Endothelial cell of umbilical vein (primary cell): ENCODE measurements around the gene CAPN5. TPM values are rescaled to one million over a fixed set of nuclear protein-coding genes. Genes with fewer than 3 reads are reported as not detected.

Experiments
- BruUV-seq: library from RNA; stranded (reverse); fragments of 400-500 nt; replicated peaks from 2 replicates; lab custom pipeline; 2021; lab: Mats Ljungman, UMichigan
- CTCF ChIA-PET: fragments of 300-600, 350-600 bp; sonication (Branson Sonifier 250); formaldehyde crosslinking; loops from one replicate; lab custom pipeline; 2021; ENCODE audit warnings: antibody characterized with exemption, inconsistent platforms; lab: Charles Lee
- POLR2A ChIA-PET: fragments of 300-600, 350-600 bp; sonication (Branson Sonifier 250); formaldehyde crosslinking; loops from one replicate; lab custom pipeline; 2021; ENCODE audit warnings: antibody characterized with exemption, inconsistent platforms; lab: Charles Lee
- DNase-seq: peaks from one replicate; pipeline ENCODE4 v3.0.0-alpha.2; 2011; ENCODE audit warnings: low read depth, low spot score
- FAIRE-seq: peaks from 2 replicates; lab custom pipeline; 2011; peaks lifted over from hg19 to GRCh38; lab: Jason Lieb, UNC
- H2AFZ ChIP-seq: 2 replicates; pipeline ENCODE4 v1.6.0; 2012; ENCODE audit warnings: low read depth, low read length, control low read depth, inconsistent platforms
- H3K27ac ChIP-seq: 2 replicates; pipeline ENCODE4 v1.5.1; 2011; ENCODE audit warnings: low read depth, mild to moderate bottlenecking, control low read depth, low read length, moderate library complexity; ENCODE audit not compliant: insufficient read depth
- H3K27me3 ChIP-seq, 2 experiments: 2 replicates each; pipeline versions ENCODE4 v1.6.0 to v1.6.1; 2011; ENCODE audit warnings: low read length in 2 of 2, mixed read lengths in 1 of 2; ENCODE audit not compliant: control insufficient read depth in 2 of 2, insufficient read depth in 2 of 2
- H3K36me3 ChIP-seq, 2 experiments: 2 replicates in 1 of 2; 3 replicates in 1 of 2; pipeline ENCODE4 v1.5.1; 2011; ENCODE audit warnings: low read length in 2 of 2, mild to moderate bottlenecking in 1 of 2, moderate library complexity in 1 of 2; ENCODE audit not compliant: control insufficient read depth in 2 of 2, insufficient read depth in 2 of 2; ENCODE audit errors: extremely low read depth in 1 of 2
- H3K4me1 ChIP-seq: 3 replicates; pipeline ENCODE4 v1.5.1; 2011; ENCODE audit warnings: mild to moderate bottlenecking, low read length; ENCODE audit not compliant: control insufficient read depth, insufficient read depth; ENCODE audit errors: extremely low read depth
- H3K4me2 ChIP-seq: 2 replicates; pipeline ENCODE4 v1.6.1; 2011; ENCODE audit warnings: low read length, control low read depth, mixed read lengths; ENCODE audit not compliant: insufficient read depth
- H3K4me3 ChIP-seq, 3 experiments: fragments of 200-600 bp in 1 of 3; sonication (generic), shearing (Covaris generic) in 1 of 3; replicated peaks in 1 of 3; 2 replicates each; pipeline ENCODE4 v1.5.1; 2011 to 2016; ENCODE audit warnings: control low read depth in 3 of 3, low read length in 3 of 3, mild to moderate bottlenecking in 2 of 3, inconsistent platforms in 1 of 3, low read depth in 1 of 3, moderate library complexity in 1 of 3; ENCODE audit not compliant: insufficient read depth in 1 of 3
- H3K79me2 ChIP-seq: 2 replicates; pipeline ENCODE4 v1.6.0; 2012; ENCODE audit warnings: low read length, inconsistent platforms; ENCODE audit not compliant: control insufficient read depth, insufficient read depth
- H3K9ac ChIP-seq: replicated peaks from 2 replicates; pipeline ENCODE3; 2011; ENCODE audit warnings: low read length, control low read depth; ENCODE audit not compliant: insufficient read depth; ENCODE audit errors: extremely low read depth
- H3K9me1 ChIP-seq: replicated peaks from 3 replicates; pipeline ENCODE4 v1.6.0; 2011; ENCODE audit warnings: mild to moderate bottlenecking, low read length; ENCODE audit not compliant: control insufficient read depth, insufficient read depth; ENCODE audit errors: extremely low read depth
- H3K9me3 ChIP-seq: replicated peaks from 2 replicates; pipeline ENCODE4 v1.5.1; 2012; ENCODE audit warnings: low read length, inconsistent platforms; ENCODE audit not compliant: control insufficient read depth, insufficient read depth
- H4K20me1 ChIP-seq: replicated peaks from 2 replicates; pipeline ENCODE3; 2011; ENCODE audit warnings: mild to moderate bottlenecking, low read length; ENCODE audit not compliant: control insufficient read depth, insufficient read depth; ENCODE audit errors: extremely low read depth
- CTCF ChIP-seq, 2 donors: IDR thresholded peaks; 1 replicate in 1 of 2; 2 replicates in 1 of 2; pipeline ENCODE4 v1.5.1; 2011; ENCODE audit warnings: low read length in 2 of 2, mild to moderate bottlenecking in 2 of 2, moderate library complexity in 2 of 2, control low read depth in 1 of 2, inconsistent platforms in 1 of 2, low read depth in 1 of 2; ENCODE audit not compliant: insufficient read depth in 1 of 2; ENCODE audit errors: extremely low read depth in 1 of 2
- FOS ChIP-seq: IDR thresholded peaks from 2 replicates; pipeline ENCODE4 v1.6.1; 2011; ENCODE audit warnings: mild to moderate bottlenecking, low read length, moderate library complexity, borderline replicate concordance; ENCODE audit not compliant: insufficient read depth
- MAX ChIP-seq: IDR thresholded peaks from 2 replicates; pipeline ENCODE4 v1.6.1; 2011; ENCODE audit not compliant: insufficient read depth, insufficient read length
- MYC ChIP-seq: IDR thresholded peaks from one replicate; pipeline ENCODE4 v1.6.1; 2011; ENCODE audit warnings: mild to moderate bottlenecking, low read depth, low read length
- POLR2A ChIP-seq: IDR thresholded peaks from 2 replicates; pipeline ENCODE4 v1.6.1; 2012; ENCODE audit warnings: low read depth, mild to moderate bottlenecking, control low read depth, low read length
- POLR2AphosphoS5 ChIP-seq: IDR thresholded peaks from 2 replicates; pipeline ENCODE4 v1.6.1; 2012; ENCODE audit warnings: low read depth, mild to moderate bottlenecking, control low read depth, low read length, moderate library complexity; ENCODE audit not compliant: insufficient read depth
- dilution Hi-C: fragments of 300-500 bp; cut with MboI; formaldehyde crosslinking; loops from one replicate; pipeline ENCODE4 v1.15.0; 2019; ENCODE audit warnings: low sequenced_read_pairs; ENCODE audit not compliant: extremely low pct_ligation_motif_present
- intact Hi-C: fragments of 100-400 bp; cut with micrococcal nuclease; formaldehyde crosslinking; loops from one replicate; pipeline ENCODE4 v1.10.0; 2022
- polyA plus RNA-seq, 4 experiments: library from polyadenylated mRNA; depleted of rRNA in 3 of 4; stranded (reverse) in 3 of 4; unstranded in 1 of 4; fragments of >200 nt; gene quantifications; 2 replicates each; pipeline versions ENCODE4 v1.2.1 to v1.2.3, GENCODE V29; 2011 to 2012; ENCODE audit warnings: missing spikeins in 1 of 4
- total RNA-seq: library from RNA; stranded (reverse); gene quantifications from 2 replicates; pipeline ENCODE4 v1.2.3, GENCODE V29; 2021

Gene CAPN5
- total and polyA plus RNA-seq, 2 donors (not counting 3 experiments of a cell fraction or from before 2014, with no cell fraction given): 15.0 to 17.0 TPM

GRCh38 chr11:77155556-77156130 is 88.9 kb downstream of the CAPN5 start:
- no peak for TF ChIP-seq FOS
- no peak for TF ChIP-seq POLR2AphosphoS5
- TF ChIP-seq POLR2A: no peak
- TF ChIP-seq MYC: no peak
- no peak for TF ChIP-seq MAX
- no peak for TF ChIP-seq CTCF (IDR thresholded peaks at IDR 0.05; ENCODE audit: extremely low read depth in 1 of 2, insufficient read depth in 1 of 2, low read depth in 1 of 2, low read length in 2 of 2)
- Histone ChIP-seq H3K4me2 (no peak overlapping the region), H3K36me3 (no peaks in the 10 kb centered on the region), H3K79me2 (no peaks in the 10 kb centered on the region), H3K4me1 (no peaks in the 10 kb centered on the region), H3K27ac (no peak overlapping the region), H2AFZ (no peak overlapping the region), H3K9me1 (no peaks in the 10 kb centered on the region), H3K27me3 (peaks cover 0 to 2% of the 10 kb centered on the region in 2 experiments), H3K9ac (no peak overlapping the region), H3K9me3 (no peaks in the 10 kb centered on the region), H4K20me1 (no peaks in the 10 kb centered on the region), H3K4me3 (no peak overlapping the region)
- dilution Hi-C loops: no loop called here
- POLR2A ChIA-PET: no interaction called here
- FAIRE-seq (no peak), DNase-seq (no peak)
- CTCF ChIA-PET: interaction anchor here (0.9 to 1.0 kb wide), 2 partner anchors 29 to 108 kb away, joined by 3 to 6 read pairs; no protein-coding TSS in a partner anchor
- BruUV-seq: no TSS peak
- intact Hi-C loops: no loop called here
